C4-2B (cell line): ENCODE data around the gene IQCF6.

Source experiments
- CTCF ChIP-seq: fragments of 450-650 bp; conservative IDR thresholded peaks from 2 replicates; pipeline ENCODE4 v1.5.1; 2017; ENCODE audit warnings: mild to moderate bottlenecking
- ZFX ChIP-seq: fragments of 450-650 bp; IDR thresholded peaks from 2 replicates; pipeline ENCODE4 v1.6.1; 2017

DNA sequence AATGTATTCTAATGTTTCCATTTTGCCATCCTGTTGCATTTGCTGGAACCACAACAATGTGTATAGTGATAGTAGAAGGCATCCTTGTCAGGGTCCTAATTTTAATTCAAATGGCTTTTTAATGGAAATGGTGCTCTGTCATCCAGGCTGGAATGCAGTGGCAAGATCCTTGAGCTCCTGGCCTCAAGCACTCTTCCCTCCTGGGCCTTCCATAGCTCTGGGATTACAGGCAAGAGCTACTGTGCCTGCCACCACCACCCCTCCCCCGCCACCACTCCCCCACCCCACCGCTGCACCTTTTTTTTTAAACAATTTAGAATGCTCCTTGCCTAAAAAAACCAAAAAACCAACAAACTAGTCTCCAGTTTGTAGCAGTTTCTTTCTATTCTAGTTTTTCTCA is 15.2 kb upstream of the IQCF6 start:
- TF ChIP-seq CTCF (no peak), ZFX (no peak)
